ENCODE data around the gene MUCL1. TPM values are rescaled to one million over a fixed set of nuclear protein-coding genes. Genes with fewer than 3 reads are reported as not detected.

The MUCL1 gene
- total RNA-seq, 1 donor from 2014 or later: not detected

DNA sequence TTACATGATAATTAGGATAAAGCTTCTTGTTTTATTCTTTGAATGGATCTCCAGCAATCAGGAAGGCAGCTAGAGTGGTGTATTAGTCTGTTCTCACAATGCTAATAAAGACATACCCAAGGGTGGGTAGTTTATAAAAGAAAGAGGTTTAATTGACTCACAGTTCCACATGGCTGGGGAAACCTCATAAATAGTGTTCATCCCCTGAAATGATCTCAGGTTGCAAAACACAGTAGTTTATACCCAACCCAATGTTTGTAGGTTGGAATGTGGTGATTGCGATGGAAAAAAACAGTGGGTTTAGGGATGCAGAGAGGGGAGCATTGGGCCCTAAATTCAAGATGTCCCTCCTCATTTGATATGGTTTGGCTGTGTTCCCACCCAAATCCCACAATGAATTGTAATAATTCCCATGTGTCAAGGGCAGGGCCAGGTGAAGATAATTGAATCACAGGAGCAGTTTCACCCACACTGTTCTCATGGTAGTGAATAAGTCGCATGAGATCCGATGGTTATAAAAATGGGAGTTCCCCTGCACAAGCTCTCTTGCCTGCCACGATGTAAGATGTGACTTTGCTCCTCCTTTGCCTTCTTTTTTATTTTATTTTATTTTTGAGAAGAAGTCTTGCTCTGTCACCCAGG lies 11.5 kb downstream of the MUCL1 start:
- no peak overlapping the region for H3K4me3 ChIP-seq
- H3K9me3 ChIP-seq (ENCODE audit: low read depth): no peaks in the 10 kb centered on the region
- no peaks in the 10 kb centered on the region for H3F3A ChIP-seq (ENCODE audit: low read depth)
- Mint-ChIP-seq H3K27ac (no peak overlapping the region), H3K36me3 (no peaks in the 10 kb centered on the region), H3K4me3 (no peak overlapping the region), H3K4me1 (no peaks in the 10 kb centered on the region), H3K9me3 (no peaks in the 10 kb centered on the region), H3K27me3 (ENCODE audit: insufficient read depth, low read depth) (no peaks in the 10 kb centered on the region)
- DNase-seq (ENCODE audit: low spot score): no peak
- no peak overlapping the region for H3K27ac ChIP-seq
- H3K79me2 ChIP-seq (ENCODE audit: low read depth): no peaks in the 10 kb centered on the region
- no peak overlapping the region for H3K9ac ChIP-seq
- H3K36me3 ChIP-seq: no peaks in the 10 kb centered on the region
- H2AFZ ChIP-seq (replicated peaks): no peak overlapping the region
- no peaks in the 10 kb centered on the region for H3K4me1 ChIP-seq
- no peaks in the 10 kb centered on the region for H4K20me1 ChIP-seq (ENCODE audit: low read depth)
- TF ChIP-seq, protein P1, sequence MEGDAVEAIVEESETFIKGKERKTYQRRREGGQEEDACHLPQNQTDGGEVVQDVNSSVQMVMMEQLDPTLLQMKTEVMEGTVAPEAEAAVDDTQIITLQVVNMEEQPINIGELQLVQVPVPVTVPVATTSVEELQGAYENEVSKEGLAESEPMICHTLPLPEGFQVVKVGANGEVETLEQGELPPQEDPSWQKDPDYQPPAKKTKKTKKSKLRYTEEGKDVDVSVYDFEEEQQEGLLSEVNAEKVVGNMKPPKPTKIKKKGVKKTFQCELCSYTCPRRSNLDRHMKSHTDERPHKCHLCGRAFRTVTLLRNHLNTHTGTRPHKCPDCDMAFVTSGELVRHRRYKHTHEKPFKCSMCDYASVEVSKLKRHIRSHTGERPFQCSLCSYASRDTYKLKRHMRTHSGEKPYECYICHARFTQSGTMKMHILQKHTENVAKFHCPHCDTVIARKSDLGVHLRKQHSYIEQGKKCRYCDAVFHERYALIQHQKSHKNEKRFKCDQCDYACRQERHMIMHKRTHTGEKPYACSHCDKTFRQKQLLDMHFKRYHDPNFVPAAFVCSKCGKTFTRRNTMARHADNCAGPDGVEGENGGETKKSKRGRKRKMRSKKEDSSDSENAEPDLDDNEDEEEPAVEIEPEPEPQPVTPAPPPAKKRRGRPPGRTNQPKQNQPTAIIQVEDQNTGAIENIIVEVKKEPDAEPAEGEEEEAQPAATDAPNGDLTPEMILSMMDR (IDR thresholded peaks at IDR 0.05): no peak
- TF ChIP-seq EZH2 (IDR thresholded peaks at IDR 0.05): no peak
- no peak for TF ChIP-seq EZH2phosphoT487 (IDR thresholded peaks at IDR 0.05)
- H3K4me2 ChIP-seq: no peak overlapping the region
- peaks cover under 1% of the 10 kb centered on the region for H3K27me3 ChIP-seq

DNA sequence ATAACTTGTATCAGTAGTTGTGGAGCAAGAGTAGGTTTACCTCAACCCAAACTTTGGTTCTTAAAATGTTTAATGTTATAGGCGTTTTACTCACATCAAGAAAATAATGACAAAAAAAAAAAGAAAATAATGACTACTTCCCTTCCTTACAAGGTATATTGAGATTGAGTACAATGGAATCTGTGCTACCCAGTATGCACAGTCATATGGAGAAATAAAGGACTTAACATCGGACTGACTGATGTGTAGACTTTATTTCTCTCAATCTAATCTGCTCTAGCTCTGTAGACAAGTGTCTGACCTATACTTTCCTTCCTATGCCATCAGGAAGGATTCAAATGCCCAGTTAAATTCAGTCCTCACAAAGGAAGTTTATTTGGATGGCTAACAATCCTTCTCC lies 14.4 kb downstream of the MUCL1 start:
- Histone ChIP-seq H2AFZ (replicated peaks) (no peak overlapping the region), H3K9ac (no peak overlapping the region), H3K4me2 (no peak overlapping the region), H3K36me3 (no peaks in the 10 kb centered on the region), H4K20me1 (ENCODE audit: low read depth) (no peaks in the 10 kb centered on the region), H3K4me3 (no peak overlapping the region), H3K4me1 (no peaks in the 10 kb centered on the region), H3K27me3 (no peaks in the 10 kb centered on the region), H3K27ac (no peak overlapping the region), H3K9me3 (ENCODE audit: low read depth) (no peaks in the 10 kb centered on the region), H3F3A (ENCODE audit: low read depth) (no peaks in the 10 kb centered on the region), H3K79me2 (ENCODE audit: low read depth) (no peaks in the 10 kb centered on the region)
- Mint-ChIP-seq H3K4me3 (no peak overlapping the region), H3K36me3 (no peaks in the 10 kb centered on the region), H3K27me3 (ENCODE audit: insufficient read depth, low read depth) (no peaks in the 10 kb centered on the region), H3K4me1 (no peaks in the 10 kb centered on the region), H3K27ac (no peak overlapping the region), H3K9me3 (no peaks in the 10 kb centered on the region)
- DNase-seq (ENCODE audit: low spot score): no peak
- TF ChIP-seq, protein P1 (IDR thresholded peaks at IDR 0.05): no peak
- TF ChIP-seq EZH2phosphoT487 (IDR thresholded peaks at IDR 0.05): no peak
- TF ChIP-seq EZH2 (IDR thresholded peaks at IDR 0.05): no peak

GRCh38 chr12:54870048-54870447 lies 15.7 kb downstream of the MUCL1 start:
- no peak overlapping the region for H3K4me2 ChIP-seq
- H3K4me3 Mint-ChIP-seq: no peak overlapping the region
- no peak for DNase-seq (ENCODE audit: low spot score)
- no peaks in the 10 kb centered on the region for H4K20me1 ChIP-seq (ENCODE audit: low read depth)
- H3K27me3 Mint-ChIP-seq (ENCODE audit: insufficient read depth, low read depth): no peaks in the 10 kb centered on the region
- no peaks in the 10 kb centered on the region for H3K27me3 ChIP-seq
- H3K4me1 Mint-ChIP-seq: no peaks in the 10 kb centered on the region
- H3K9me3 ChIP-seq (ENCODE audit: low read depth): no peaks in the 10 kb centered on the region
- no peaks in the 10 kb centered on the region for H3K4me1 ChIP-seq
- H3F3A ChIP-seq (ENCODE audit: low read depth): no peaks in the 10 kb centered on the region
- H2AFZ ChIP-seq (replicated peaks): no peak overlapping the region
- H3K4me3 ChIP-seq: no peak overlapping the region
- H3K36me3 ChIP-seq: no peaks in the 10 kb centered on the region
- no peaks in the 10 kb centered on the region for H3K79me2 ChIP-seq (ENCODE audit: low read depth)
- H3K27ac Mint-ChIP-seq: no peak overlapping the region
- H3K9ac ChIP-seq: no peak overlapping the region
- no peak overlapping the region for H3K27ac ChIP-seq
- no peaks in the 10 kb centered on the region for H3K9me3 Mint-ChIP-seq
- no peaks in the 10 kb centered on the region for H3K36me3 Mint-ChIP-seq
- TF ChIP-seq EZH2phosphoT487 (IDR thresholded peaks at IDR 0.05): no peak
- TF ChIP-seq, protein P1 (IDR thresholded peaks at IDR 0.05): no peak
- TF ChIP-seq EZH2 (IDR thresholded peaks at IDR 0.05): no peak

Measured in neural progenitor cell (in vitro differentiated cells).